Measurements from ENCODE around the gene CPNE5. TPM values are rescaled to one million over a fixed set of nuclear protein-coding genes. Genes with fewer than 3 reads are reported as not detected.

CPNE5 gene
- total and polyA plus RNA-seq, 2 of the 4 experiments (the other 2 are of a cell fraction), result 0.07 TPM; not detected in 1

DNA sequence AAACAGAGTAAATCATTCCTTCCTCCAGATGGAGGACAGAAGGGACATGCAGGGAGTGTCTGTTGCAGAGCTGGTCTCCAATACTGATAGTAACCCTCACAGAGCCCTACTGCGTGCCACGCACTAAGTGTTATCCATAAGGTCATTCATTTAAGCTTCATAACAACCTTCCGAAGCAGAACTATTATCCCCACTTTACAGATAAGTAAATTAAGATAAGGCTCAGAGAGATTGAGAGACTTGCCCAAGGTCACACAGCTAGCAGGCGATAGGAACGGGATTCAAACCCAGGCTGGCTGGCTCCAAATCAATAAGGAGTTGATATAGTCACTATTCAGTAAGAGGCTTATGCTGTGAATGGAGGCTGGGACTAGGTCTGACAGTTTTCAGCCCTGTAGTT is 30.6 kb downstream of the CPNE5 start:
- Histone ChIP-seq H2BK15ac (ENCODE audit: low read depth, low read length) (no peak overlapping the region), H2BK20ac (ENCODE audit: low read depth, low read length) (no peak overlapping the region)
- no TSS peak for BruUV-seq (replicated peaks)

More for the DNA sequence above, 30.6 kb downstream of the CPNE5 start:
- Histone ChIP-seq H4K91ac (ENCODE audit: insufficient read depth, low read depth, low read length) (no peak overlapping the region), H3K36me3 (ENCODE audit: control insufficient read depth, insufficient read depth, low read length) (no peaks in the 10 kb centered on the region), H3K9ac (ENCODE audit: low read depth, low read length) (no peak overlapping the region), H3K4ac (ENCODE audit: low read depth, low read length) (no peak overlapping the region), H3K9me1 (ENCODE audit: insufficient read depth, low read length) (no peaks in the 10 kb centered on the region; the same call in 1 of the 2 replicates), H3K56ac (ENCODE audit: extremely low read depth, insufficient read depth, low read length) (no peak overlapping the region), H3K27ac (ENCODE audit: insufficient read depth, low read length) (no peak overlapping the region), H2AK9ac (replicated peaks; ENCODE audit: low read depth, low read length, poor library complexity) (no peak overlapping the region), H3K14ac (replicated peaks; ENCODE audit: low read depth, low read length) (no peak overlapping the region; the same call in 1 of the 2 replicates), H3K4me2 (ENCODE audit: low read depth, low read length) (no peak overlapping the region), H2BK5ac (ENCODE audit: low read depth, low read length, poor library complexity, severe bottlenecking) (no peak overlapping the region), H3K9me3 (ENCODE audit: control insufficient read depth, insufficient read depth, low read length) (no peaks in the 10 kb centered on the region), H3K27me3 (ENCODE audit: control insufficient read depth, insufficient read depth, low read length) (peaks cover 62% of the 10 kb centered on the region), H3K4me3 (ENCODE audit: insufficient read depth, low read depth, low read length) (no peak overlapping the region), H4K8ac (ENCODE audit: low read depth in 2 of 2, low read length in 2 of 2) (no peak overlapping the region), H3K4me1 (ENCODE audit: control insufficient read depth, insufficient read depth, low read length) (no peaks in the 10 kb centered on the region), H2AK5ac (ENCODE audit: low read depth, low read length) (no peak overlapping the region), H3K23ac (ENCODE audit: low read depth, low read length) (no peak overlapping the region; the same call in 1 of the 2 replicates), H4K20me1 (ENCODE audit: insufficient read depth, low read length) (no peaks in the 10 kb centered on the region), H2AFZ (replicated peaks; ENCODE audit: low read length, poor library complexity) (no peak overlapping the region), H3K79me1 (ENCODE audit: low read depth in 1 of 2, low read length in 2 of 2) (no peaks in the 10 kb centered on the region), H3K18ac (ENCODE audit: low read depth, low read length) (no peak overlapping the region), H4K5ac (ENCODE audit: low read depth, low read length) (no peak overlapping the region), H2BK120ac (ENCODE audit: low read depth, low read length) (no peak overlapping the region)
- TF ChIP-seq RCOR1 (IDR thresholded peaks at IDR 0.05; ENCODE audit: insufficient replicate concordance, low read length), result no peak
- POLR2A ChIA-PET (ENCODE audit: unreplicated experiment), result no interaction called here
- no peak for ATAC-seq (ENCODE audit: low read depth)
- WGBS, 2 experiments (ENCODE audit: extremely low coverage in 2 of 2, insufficient read length in 1 of 2), result no CpG with 5 or more reads among the region's 5 CpGs
- intact Hi-C loops (cut with micrococcal nuclease) (no loop called here), in situ Hi-C loops (cut with MboI; ENCODE audit: low sequenced_read_pairs) (no loop called here), dilution Hi-C loops (cut with HindIII; ENCODE audit: low sequenced_read_pairs, unreplicated experiment) (no loop called here)
- CTCF ChIA-PET, result no interaction called here
- no peak for DNase-seq
